IMR-90 (cell line): ENCODE results near the gene CD300C. TPM values are rescaled to one million over a fixed set of nuclear protein-coding genes. Genes with fewer than 3 reads are reported as not detected.

Experiments
- ATAC-seq: fragments of 200-7000 bp; cut with Tn5 transposase; 2 replicates; pipeline ENCODE4 v1.9.1; 2020; ENCODE audit warnings: low read depth, mild to moderate bottlenecking, moderate library complexity
- BruUV-seq: library from RNA; stranded (reverse); fragments of 400-500 nt; replicated peaks from 2 replicates; lab custom pipeline; 2021; lab: Mats Ljungman, UMichigan
- CTCF ChIA-PET: fragments of 300-600 bp; formaldehyde crosslinking; extraction: SDS; loops from one replicate; lab custom pipeline; 2021; ENCODE audit warnings: antibody characterized with exemption; lab: Yijun Ruan, JAX
- POLR2A ChIA-PET: fragments of 300-600 bp; sonication (Branson Sonifier 250); formaldehyde crosslinking; loops from one replicate; lab custom pipeline; 2022; ENCODE audit warnings: antibody characterized with exemption; ENCODE audit not compliant: unreplicated experiment; lab: Charles Lee
- DNase-seq: peaks from one replicate; pipeline ENCODE4 v3.0.0; 2013
- H2AFZ ChIP-seq: replicated peaks from 2 replicates; pipeline ENCODE3; 2013; ENCODE audit warnings: low read length, mild to moderate bottlenecking; ENCODE audit not compliant: poor library complexity
- H2AK5ac ChIP-seq: 2 replicates; pipeline ENCODE4 v1.6.1; 2013; ENCODE audit warnings: low read depth, low read length, inconsistent platforms
- H2AK9ac ChIP-seq: replicated peaks from 2 replicates; pipeline ENCODE3; 2013; ENCODE audit warnings: mild to moderate bottlenecking, low read depth, low read length, moderate library complexity; ENCODE audit not compliant: poor library complexity
- H2BK120ac ChIP-seq: 2 replicates; pipeline ENCODE4 v1.6.1; 2013; ENCODE audit warnings: low read depth, low read length, inconsistent platforms
- H2BK15ac ChIP-seq: 3 replicates; pipeline ENCODE4 v1.6.1; 2013; ENCODE audit warnings: low read depth, low read length, inconsistent platforms
- H2BK20ac ChIP-seq: 2 replicates; pipeline ENCODE4 v1.6.1; 2013; ENCODE audit warnings: low read depth, mild to moderate bottlenecking, inconsistent platforms, low read length, moderate library complexity
- H2BK5ac ChIP-seq: 2 replicates; pipeline ENCODE4 v1.6.1; 2013; ENCODE audit warnings: mild to moderate bottlenecking, low read depth, low read length, inconsistent platforms; ENCODE audit not compliant: poor library complexity, severe bottlenecking
- H3K14ac ChIP-seq: replicated peaks from 2 replicates; pipeline ENCODE4 v1.6.1; 2013; ENCODE audit warnings: low read depth, low read length, inconsistent platforms
- H3K18ac ChIP-seq: 2 replicates; pipeline ENCODE4 v1.6.1; 2013; ENCODE audit warnings: low read depth, low read length, control low read depth
- H3K23ac ChIP-seq: 2 replicates; pipeline ENCODE4 v1.6.1; 2013; ENCODE audit warnings: low read depth, low read length, inconsistent platforms
- H3K27ac ChIP-seq: 2 replicates; pipeline ENCODE4 v1.5.1; 2013; ENCODE audit warnings: mild to moderate bottlenecking, control low read depth, low read length; ENCODE audit not compliant: insufficient read depth
- H3K27me3 ChIP-seq: 2 replicates; pipeline ENCODE4 v1.6.1; 2013; ENCODE audit warnings: low read length; ENCODE audit not compliant: control insufficient read depth, insufficient read depth
- H3K36me3 ChIP-seq: 2 replicates; pipeline ENCODE4 v1.6.1; 2013; ENCODE audit warnings: low read length, mixed read lengths; ENCODE audit not compliant: control insufficient read depth, insufficient read depth
- H3K4ac ChIP-seq: 2 replicates; pipeline ENCODE4 v1.6.1; 2013; ENCODE audit warnings: low read depth, low read length, inconsistent platforms
- H3K4me1 ChIP-seq: 2 replicates; pipeline ENCODE4 v1.6.1; 2013; ENCODE audit warnings: low read length, mixed read lengths; ENCODE audit not compliant: control insufficient read depth, insufficient read depth
- H3K4me2 ChIP-seq: 2 replicates; pipeline ENCODE4 v1.6.1; 2013; ENCODE audit warnings: low read depth, mild to moderate bottlenecking, control low read depth, low read length, moderate library complexity
- H3K4me3 ChIP-seq: 2 replicates; pipeline ENCODE4 v1.5.1; 2013; ENCODE audit warnings: low read depth, mild to moderate bottlenecking, control low read depth, low read length, moderate library complexity; ENCODE audit not compliant: insufficient read depth
- H3K56ac ChIP-seq: 2 replicates; pipeline ENCODE4 v1.6.1; 2013; ENCODE audit warnings: low read length, inconsistent platforms; ENCODE audit not compliant: insufficient read depth; ENCODE audit errors: extremely low read depth
- H3K79me1 ChIP-seq, 2 experiments: 2 replicates each; pipeline ENCODE4 v1.6.1; 2013; ENCODE audit warnings: low read length in 2 of 2, inconsistent platforms in 1 of 2, low read depth in 1 of 2
- H3K9ac ChIP-seq: 2 replicates; pipeline ENCODE4 v1.6.1; 2013; ENCODE audit warnings: low read depth, low read length, control low read depth
- H3K9me1 ChIP-seq: 2 replicates; pipeline ENCODE4 v1.6.1; 2013; ENCODE audit warnings: low read length, inconsistent platforms; ENCODE audit not compliant: insufficient read depth
- H3K9me3 ChIP-seq: 2 replicates; pipeline ENCODE4 v1.6.1; 2013; ENCODE audit warnings: low read length; ENCODE audit not compliant: control insufficient read depth, insufficient read depth
- H4K20me1 ChIP-seq: 2 replicates; pipeline ENCODE4 v1.6.1; 2013; ENCODE audit warnings: low read length, inconsistent platforms; ENCODE audit not compliant: insufficient read depth
- H4K5ac ChIP-seq: 2 replicates; pipeline ENCODE4 v1.6.1; 2013; ENCODE audit warnings: mild to moderate bottlenecking, low read depth, low read length, control low read depth
- H4K8ac ChIP-seq, 2 experiments: 2 replicates each; pipeline ENCODE4 v1.6.1; 2013; ENCODE audit warnings: low read depth in 2 of 2, low read length in 2 of 2, control low read depth in 1 of 2, inconsistent platforms in 1 of 2
- H4K91ac ChIP-seq: 2 replicates; pipeline ENCODE4 v1.6.1; 2013; ENCODE audit warnings: low read depth, low read length, inconsistent platforms; ENCODE audit not compliant: insufficient read depth
- MAFK ChIP-seq: IDR thresholded peaks from 2 replicates; pipeline ENCODE4 v1.6.1; 2012; ENCODE audit warnings: low read depth, low read length, improper control_type of control experiment
- RCOR1 ChIP-seq: IDR thresholded peaks from 2 replicates; pipeline ENCODE4 v1.6.1; 2012; ENCODE audit warnings: mild to moderate bottlenecking, low read length, improper control_type of control experiment; ENCODE audit not compliant: insufficient replicate concordance
- WGBS, 2 experiments: methylation state at CpG; one replicate each; pipeline versions ENCODE4 v1.1.5 to v1.1.7; 2013; ENCODE audit warnings: missing lambda C conversion rate in 2 of 2; ENCODE audit not compliant: insufficient read length in 1 of 2; ENCODE audit errors: extremely low coverage in 2 of 2; 5-methylcytosine and 5-hydroxymethylcytosine counted together
- dilution Hi-C: fragments of 300-500 bp; cut with HindIII; formaldehyde crosslinking; loops from one replicate; pipeline ENCODE4 v1.14.3; 2018; ENCODE audit warnings: low sequenced_read_pairs; ENCODE audit not compliant: unreplicated experiment
- in situ Hi-C: fragments of 300-500 bp; cut with MboI; formaldehyde crosslinking; loops from 3 replicates; pipeline ENCODE4 v1.14.3; 2019; ENCODE audit warnings: low sequenced_read_pairs, inconsistent platforms, mixed read lengths
- intact Hi-C: fragments of 100-400 bp; cut with micrococcal nuclease; formaldehyde crosslinking; loops from 2 replicates; pipeline ENCODE4 v1.10.0; 2022
- polyA plus RNA-seq, 3 experiments: library from polyadenylated mRNA; depleted of rRNA; stranded (reverse); fragments of >200 nt; gene quantifications; 2 replicates each; pipeline ENCODE4 v1.2.3, GENCODE V29; 2012; ENCODE audit warnings: low replicate concordance in 1 of 3
- total RNA-seq: library from RNA; depleted of rRNA; stranded (reverse); fragments of >200 nt; gene quantifications from 2 replicates; pipeline ENCODE4 v1.2.3, GENCODE V29; 2012

Gene CD300C
- total and polyA plus RNA-seq, 2 of the 4 experiments (the other 2 are of a cell fraction): not detected

GRCh38 chr17:74565126-74565525 lies 19.2 kb upstream of the CD300C start:
- H2AK5ac ChIP-seq: no peak overlapping the region
- H3K79me1 ChIP-seq: no peaks in the 10 kb centered on the region
- H3K9ac ChIP-seq: no peak overlapping the region
- H3K4me2 ChIP-seq: no peak overlapping the region
- ChIA-PET CTCF (no interaction called here), POLR2A (no interaction called here)
- no peak overlapping the region for H3K27ac ChIP-seq
- H3K4me1 ChIP-seq: no peaks in the 10 kb centered on the region
- H2BK15ac ChIP-seq: no peak overlapping the region
- no peak overlapping the region for H3K14ac ChIP-seq
- no peak overlapping the region for H2BK5ac ChIP-seq
- H4K20me1 ChIP-seq: no peaks in the 10 kb centered on the region
- dilution Hi-C loops: no loop called here
- no peak overlapping the region for H2AFZ ChIP-seq
- H3K9me3 ChIP-seq: peaks cover 44% of the 10 kb centered on the region
- no peak overlapping the region for H2BK20ac ChIP-seq
- no peak overlapping the region for H3K4ac ChIP-seq
- no peak overlapping the region for H3K56ac ChIP-seq
- H3K4me3 ChIP-seq: no peak overlapping the region
- no peaks in the 10 kb centered on the region for H3K36me3 ChIP-seq
- H3K18ac ChIP-seq: no peak overlapping the region
- H2BK120ac ChIP-seq: no peak overlapping the region
- H2AK9ac ChIP-seq: no peak overlapping the region
- H4K91ac ChIP-seq: no peak overlapping the region
- H4K5ac ChIP-seq: no peak overlapping the region
- DNase-seq: no peak
- no peak for TF ChIP-seq RCOR1
- TF ChIP-seq MAFK: no peak
- BruUV-seq: no TSS peak
- no peaks in the 10 kb centered on the region for H3K27me3 ChIP-seq
- intact Hi-C loops: no loop called here
- no peaks in the 10 kb centered on the region for H3K9me1 ChIP-seq
- in situ Hi-C loops: no loop called here
- ATAC-seq: no peak
- H4K8ac ChIP-seq: no peak overlapping the region
- no peak overlapping the region for H3K23ac ChIP-seq
- no CpG with 5 or more reads among the region's 5 CpGs for WGBS, 2 experiments
